HT-29 (cell line): ENCODE measurements around the gene ODAM. TPM values are rescaled to one million over a fixed set of nuclear protein-coding genes. Genes with fewer than 3 reads are reported as not detected.
"Not testable (repeated sequence)": the region's sequence is repeated elsewhere in the genome, so short reads cannot be mapped to it uniquely, and the experiment has no call there.

Experiments
- DNase-seq: peaks from one replicate; pipeline ENCODE4 v3.0.0-alpha.2; 2015; ENCODE audit warnings: low spot score
- total RNA-seq: library from RNA; depleted of rRNA; stranded (reverse); fragments of >200 nt; shearing (Covaris generic); gene quantifications from 2 replicates; pipeline ENCODE4 v1.2.3, GENCODE V29; 2014; rRNA removed

Gene ODAM
- total RNA-seq, 1 experiment from 2014 or later: not detected

GRCh38 chr4:70221818-70222217 lies 26.3 kb downstream of the ODAM start:
- DNase-seq: not testable (repeated sequence)

- no peak for DNase-seq
Measured at GRCh38 chr4:70225824-70226223, 30.3 kb downstream of the ODAM start, which contains the start of gene FDCSP. TSS of gene FDCSP (plus strand) at chr4:70226124. CDS start at chr4:70231195, 5,071 bp downstream.

GRCh38 chr4:70236125-70236524 lies 40.6 kb downstream of the ODAM start:
- DNase-seq: no peak

GRCh38 chr4:70239131-70239883 lies 43.8 kb downstream of the ODAM start:
- no peak for DNase-seq

- no peak for DNase-seq
Measured at GRCh38 chr4:70239884-70240591, 44.5 kb downstream of the ODAM start.

- DNase-seq: not testable (repeated sequence)
Measured at GRCh38 chr4:70242297-70242696, 46.8 kb downstream of the ODAM start, which contains the start of gene CSN3. TSS of gene CSN3 (plus strand) at chr4:70242597. CDS start at chr4:70244820, 2,223 bp downstream.

GRCh38 chr4:70243091-70243490 lies 47.6 kb downstream of the ODAM start:
- no peak for DNase-seq

GRCh38 chr4:70251250-70251944 lies 55.9 kb downstream of the ODAM start:
- no peak for DNase-seq

- DNase-seq: no peak
Measured at GRCh38 chr4:70251945-70252277, 56.4 kb downstream of the ODAM start.

Other genes starting within 250 kb of the ODAM start
- not detected in 2 replicates for gene CSN2, start 230.0 kb upstream of the ODAM start, total RNA-seq
- gene STATH, start 199.8 kb upstream of the ODAM start, total RNA-seq: not detected in 2 replicates
- not detected in 2 replicates for gene HTN3, start 167.3 kb upstream of the ODAM start, total RNA-seq
- not detected in 2 replicates for gene HTN1, start 145.3 kb upstream of the ODAM start, total RNA-seq
- not detected in 2 replicates for gene PRR27, start 41.5 kb upstream of the ODAM start, total RNA-seq
- gene FDCSP, start 30.4 kb downstream of the ODAM start, total RNA-seq: not detected in 2 replicates
- gene CSN3, start 46.9 kb downstream of the ODAM start, total RNA-seq: not detected in 2 replicates
- gene CABS1, start 139.3 kb downstream of the ODAM start, total RNA-seq: not detected in 2 replicates
- gene SMR3A, start 165.0 kb downstream of the ODAM start, total RNA-seq: not detected in 2 replicates
- not detected in 2 replicates for gene SMR3B, start 187.4 kb downstream of the ODAM start, total RNA-seq
- not detected in 2 replicates for gene OPRPN, start 202.2 kb downstream of the ODAM start, total RNA-seq